SH-SY5Y (cell line): ENCODE data around the gene MTA1.

Experiments used
- GATA2 ChIP-seq: IDR thresholded peaks from 2 replicates; pipeline ENCODE4 v1.6.1; 2011; ENCODE audit warnings: mild to moderate bottlenecking, low read depth, low read length
- GATA3 ChIP-seq: IDR thresholded peaks from 2 replicates; pipeline ENCODE4 v1.6.1; 2011; ENCODE audit warnings: low read depth, mild to moderate bottlenecking, low read length, moderate library complexity

The MTA1 gene

GRCh38 chr14:105411017-105411941 is 8.3 kb upstream of the MTA1 start:
- TF ChIP-seq GATA2 (no peak), GATA3 (no peak)

GRCh38 chr14:105411985-105412770 is 7.4 kb upstream of the MTA1 start:
- TF ChIP-seq GATA2 (no peak), GATA3 (no peak)

- TF ChIP-seq GATA2 (no peak), GATA3 (no peak)
These were observed 6.7 kb upstream of the MTA1 start for GRCh38 chr14:105412771-105413543.

DNA sequence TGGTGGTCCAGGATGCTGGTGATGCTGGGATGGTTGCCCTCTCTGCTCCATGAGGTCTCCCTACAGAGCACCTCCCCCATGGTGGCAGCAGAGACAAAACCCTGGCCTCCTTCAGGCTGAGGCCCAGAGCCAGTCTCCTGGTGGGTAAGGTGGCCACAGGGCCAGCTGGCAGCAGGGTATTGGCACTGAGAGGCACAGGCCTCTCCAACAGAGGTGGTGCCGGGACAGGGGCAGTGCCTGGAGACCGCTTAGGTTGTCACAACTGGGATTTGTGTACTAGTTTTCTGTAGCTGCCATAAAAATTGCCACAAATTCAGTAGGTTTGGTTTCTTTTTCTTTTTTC is 6.1 kb upstream of the MTA1 start:
- TF ChIP-seq GATA2: no peak
- no peak for TF ChIP-seq GATA3

- TF ChIP-seq GATA3 (no peak), GATA2 (no peak)
These were observed 4.9 kb upstream of the MTA1 start for GRCh38 chr14:105414456-105415371.

GRCh38 chr14:105415481-105416428 is 3.9 kb upstream of the MTA1 start:
- TF ChIP-seq GATA3: no peak
- no peak for TF ChIP-seq GATA2

DNA sequence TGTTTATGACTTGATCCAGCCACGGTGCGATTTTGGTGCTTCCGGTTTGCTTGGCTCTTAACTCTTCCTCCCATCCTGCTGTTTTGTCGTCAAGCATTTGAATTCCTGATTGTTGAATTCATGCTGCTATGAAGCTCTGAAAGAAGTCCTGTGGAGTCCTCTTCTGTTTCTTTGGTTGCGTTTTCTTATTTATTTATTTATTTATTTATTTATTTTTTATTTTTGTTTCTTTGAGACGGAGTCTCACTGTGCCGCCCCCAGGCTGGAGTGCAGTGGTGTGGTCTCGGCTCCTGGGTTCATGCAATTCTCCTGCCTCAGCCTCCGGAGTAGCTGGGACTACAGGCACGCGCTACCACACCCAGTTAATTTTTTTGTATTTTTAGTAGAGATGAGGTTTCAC is 3.0 kb upstream of the MTA1 start:
- TF ChIP-seq GATA2: no peak
- TF ChIP-seq GATA3: no peak

GRCh38 chr14:105417690-105418121 is 1.9 kb upstream of the MTA1 start:
- TF ChIP-seq GATA2: no peak
- no peak for TF ChIP-seq GATA3

GRCh38 chr14:105418269-105419194 is 1.1 kb upstream of the MTA1 start:
- TF ChIP-seq GATA3 (no peak), GATA2 (no peak)

- TF ChIP-seq GATA2: no peak
- no peak for TF ChIP-seq GATA3
These were observed 710 bp downstream of the MTA1 start for GRCh38 chr14:105420101-105420973.
